GM23338 (cell line): Measurements from ENCODE around the gene KRTAP5-6. TPM values are rescaled to one million over a fixed set of nuclear protein-coding genes. Genes with fewer than 3 reads are reported as not detected.

ENCODE experiments used
- ATAC-seq: fragments of 200-7000 bp; cut with Tn5 transposase; 3 replicates; pipeline ENCODE4 v1.9.1; 2020
- DNase-seq: peaks from one replicate; pipeline ENCODE4 v3.0.0-alpha.2; 2015; ENCODE audit warnings: low spot score
- H2AFZ ChIP-seq: fragments of 200-600 bp; sonication (generic); 2 replicates; pipeline ENCODE4 v1.8.0; 2016; ENCODE audit warnings: antibody characterized with exemption, mild to moderate bottlenecking, moderate library complexity
- H3F3A ChIP-seq: fragments of 200-600 bp; sonication (generic); replicated peaks from 2 replicates; pipeline ENCODE4 v1.8.0; 2017; ENCODE audit warnings: antibody characterized with exemption, mixed run types, low read depth
- H3K27ac ChIP-seq: fragments of 200-600 bp; sonication (generic); 2 replicates; pipeline ENCODE4 v1.6.1; 2016; ENCODE audit warnings: low read depth
- H3K27me3 ChIP-seq: fragments of 200-600 bp; sonication (generic); 2 replicates; pipeline ENCODE4 v1.8.0; 2016; ENCODE audit warnings: mild to moderate bottlenecking, mixed run types, moderate library complexity; ENCODE audit not compliant: insufficient read depth
- H3K36me3 ChIP-seq: fragments of 200-600 bp; sonication (generic); 2 replicates; pipeline ENCODE4 v1.8.0; 2016; ENCODE audit warnings: mild to moderate bottlenecking; ENCODE audit not compliant: insufficient read depth
- H3K4me1 ChIP-seq: fragments of 200-600 bp; sonication (generic); 2 replicates; pipeline ENCODE4 v1.8.0; 2016; ENCODE audit warnings: mild to moderate bottlenecking, moderate library complexity; ENCODE audit not compliant: insufficient read depth
- H3K4me2 ChIP-seq: fragments of 200-600 bp; sonication (generic); 2 replicates; pipeline ENCODE4 v1.7.1; 2017; ENCODE audit warnings: mixed run types
- H3K4me3 ChIP-seq: fragments of 200-600 bp; sonication (generic); 2 replicates; pipeline ENCODE4 v1.6.1; 2016; ENCODE audit warnings: mixed run types
- H3K79me2 ChIP-seq: fragments of 200-600 bp; sonication (generic); replicated peaks from 2 replicates; pipeline ENCODE4 v1.8.0; 2017; ENCODE audit warnings: mild to moderate bottlenecking; ENCODE audit not compliant: insufficient read depth
- H3K9me2 ChIP-seq: fragments of 200-600 bp; sonication (generic); 2 replicates; pipeline ENCODE4 v1.8.0; 2017; ENCODE audit not compliant: insufficient read depth
- H4K20me1 ChIP-seq: fragments of 200-600 bp; sonication (generic); replicated peaks from 2 replicates; pipeline ENCODE4 v1.8.0; 2017; ENCODE audit warnings: mild to moderate bottlenecking; ENCODE audit not compliant: insufficient read depth
- H3K27ac Mint-ChIP-seq: 2 replicates; pipeline ENCODE4 v1.8.0; 2020; ENCODE audit warnings: inconsistent platforms, mild to moderate bottlenecking, moderate library complexity, mixed read lengths
- H3K27me3 Mint-ChIP-seq: 3 replicates; pipeline ENCODE4 v1.8.0; 2022; ENCODE audit warnings: low read depth, mild to moderate bottlenecking, moderate library complexity, mixed read lengths, inconsistent platforms; ENCODE audit not compliant: insufficient read depth, poor library complexity
- H3K36me3 Mint-ChIP-seq: 3 replicates; pipeline ENCODE4 v1.8.0; 2021; ENCODE audit warnings: low read depth, mild to moderate bottlenecking, inconsistent platforms, moderate library complexity, mixed read lengths
- H3K4me1 Mint-ChIP-seq: 3 replicates; pipeline ENCODE4 v1.8.0; 2020; ENCODE audit warnings: mild to moderate bottlenecking, inconsistent platforms, mixed read lengths
- H3K4me3 Mint-ChIP-seq: 3 replicates; pipeline ENCODE4 v1.8.0; 2021; ENCODE audit warnings: moderate library complexity, mild to moderate bottlenecking, inconsistent platforms, mixed read lengths
- H3K9me3 Mint-ChIP-seq: 3 replicates; pipeline ENCODE4 v1.8.0; 2020; ENCODE audit warnings: moderate library complexity, mild to moderate bottlenecking, inconsistent platforms, mixed read lengths
- CREB1 ChIP-seq: fragments of 250-450 bp; sonication (Bioruptor Pico); IDR thresholded peaks from 2 replicates; pipeline ENCODE4 v1.5.0; 2020; ENCODE audit warnings: low read depth, mild to moderate bottlenecking, moderate library complexity
- ETS1 ChIP-seq: IDR thresholded peaks from 2 replicates; pipeline ENCODE4 v1.6.1; 2016; ENCODE audit warnings: antibody characterized with exemption
- EZH2 ChIP-seq: fragments of 200-600 bp; sonication (generic); IDR thresholded peaks from one replicate; pipeline ENCODE4 v1.8.0; 2017; ENCODE audit warnings: antibody characterized with exemption, mild to moderate bottlenecking, low read depth; ENCODE audit not compliant: unreplicated experiment
- EZH2phosphoT487 ChIP-seq: fragments of 200-600 bp; sonication (generic); IDR thresholded peaks from one replicate; pipeline ENCODE4 v1.8.1; 2018; ENCODE audit warnings: antibody characterized with exemption; ENCODE audit not compliant: unreplicated experiment
- JUNB ChIP-seq: IDR thresholded peaks from one replicate; pipeline ENCODE4 v1.6.1; 2016; ENCODE audit warnings: antibody characterized with exemption; ENCODE audit not compliant: unreplicated experiment
- NANOG ChIP-seq: IDR thresholded peaks from 2 replicates; pipeline ENCODE4 v1.6.1; 2016; ENCODE audit warnings: antibody characterized with exemption, borderline replicate concordance
- POLR2AphosphoS5 ChIP-seq: IDR thresholded peaks from 2 replicates; pipeline ENCODE4 v1.6.1; 2016; ENCODE audit warnings: antibody characterized with exemption, low read depth
- STAT1 ChIP-seq: IDR thresholded peaks from one replicate; pipeline ENCODE4 v1.6.1; 2016; ENCODE audit warnings: antibody characterized with exemption; ENCODE audit not compliant: unreplicated experiment
- ZNF114 ChIP-seq: fragments of 250-450 bp; sonication (Bioruptor Pico); IDR thresholded peaks from 2 replicates; pipeline ENCODE4 v1.5.0; 2020; ENCODE audit warnings: mild to moderate bottlenecking, moderate library complexity
- ZNF331 ChIP-seq: fragments of 250-450 bp; sonication (Bioruptor Pico); IDR thresholded peaks from 2 replicates; pipeline ENCODE4 v1.5.0; 2020; ENCODE audit warnings: low read depth, mild to moderate bottlenecking, moderate library complexity
- polyA plus RNA-seq: library from polyadenylated mRNA; unstranded; fragments of >200 nt; fragmentation: Nextera tagmentation; extraction: Ambion mirVana; gene quantifications from 2 replicates; pipeline ENCODE4 v1.2.1, GENCODE V29; 2016
- total RNA-seq: library from RNA; depleted of rRNA; stranded (reverse); fragments of >200 nt; shearing (Covaris generic); gene quantifications from 2 replicates; pipeline ENCODE4 v1.2.3, GENCODE V29; 2014
- TF ChIP-seq, protein P1 (sequence below): fragments of 250-450 bp; sonication (Bioruptor Pico); IDR thresholded peaks from 2 replicates; pipeline ENCODE4 v1.5.0; 2020; ENCODE audit warnings: mild to moderate bottlenecking, moderate library complexity
- TF ChIP-seq, protein P2 (sequence below), 2 experiments: fragments of 200-600 bp in 1 of 2; sonication (generic) in 1 of 2; conservative IDR thresholded peaks; 2 replicates each; pipeline versions ENCODE4 v1.5.1 to v1.6.1; 2016 to 2017; ENCODE audit warnings: antibody characterized with exemption in 2 of 2, low read depth in 2 of 2, mild to moderate bottlenecking in 2 of 2, moderate library complexity in 1 of 2
- TF ChIP-seq, protein P3 (sequence below): IDR thresholded peaks from one replicate; pipeline ENCODE4 v1.6.1; 2018; ENCODE audit warnings: antibody characterized with exemption; ENCODE audit not compliant: unreplicated experiment

Gene KRTAP5-6
- total and polyA plus RNA-seq, 2 experiments from 2014 or later: not detected

GRCh38 chr11:1673446-1674172 lies 23.4 kb upstream of the KRTAP5-6 start:
- TF ChIP-seq JUNB: no peak
- TF ChIP-seq POLR2AphosphoS5: no peak
- TF ChIP-seq, protein P1, sequence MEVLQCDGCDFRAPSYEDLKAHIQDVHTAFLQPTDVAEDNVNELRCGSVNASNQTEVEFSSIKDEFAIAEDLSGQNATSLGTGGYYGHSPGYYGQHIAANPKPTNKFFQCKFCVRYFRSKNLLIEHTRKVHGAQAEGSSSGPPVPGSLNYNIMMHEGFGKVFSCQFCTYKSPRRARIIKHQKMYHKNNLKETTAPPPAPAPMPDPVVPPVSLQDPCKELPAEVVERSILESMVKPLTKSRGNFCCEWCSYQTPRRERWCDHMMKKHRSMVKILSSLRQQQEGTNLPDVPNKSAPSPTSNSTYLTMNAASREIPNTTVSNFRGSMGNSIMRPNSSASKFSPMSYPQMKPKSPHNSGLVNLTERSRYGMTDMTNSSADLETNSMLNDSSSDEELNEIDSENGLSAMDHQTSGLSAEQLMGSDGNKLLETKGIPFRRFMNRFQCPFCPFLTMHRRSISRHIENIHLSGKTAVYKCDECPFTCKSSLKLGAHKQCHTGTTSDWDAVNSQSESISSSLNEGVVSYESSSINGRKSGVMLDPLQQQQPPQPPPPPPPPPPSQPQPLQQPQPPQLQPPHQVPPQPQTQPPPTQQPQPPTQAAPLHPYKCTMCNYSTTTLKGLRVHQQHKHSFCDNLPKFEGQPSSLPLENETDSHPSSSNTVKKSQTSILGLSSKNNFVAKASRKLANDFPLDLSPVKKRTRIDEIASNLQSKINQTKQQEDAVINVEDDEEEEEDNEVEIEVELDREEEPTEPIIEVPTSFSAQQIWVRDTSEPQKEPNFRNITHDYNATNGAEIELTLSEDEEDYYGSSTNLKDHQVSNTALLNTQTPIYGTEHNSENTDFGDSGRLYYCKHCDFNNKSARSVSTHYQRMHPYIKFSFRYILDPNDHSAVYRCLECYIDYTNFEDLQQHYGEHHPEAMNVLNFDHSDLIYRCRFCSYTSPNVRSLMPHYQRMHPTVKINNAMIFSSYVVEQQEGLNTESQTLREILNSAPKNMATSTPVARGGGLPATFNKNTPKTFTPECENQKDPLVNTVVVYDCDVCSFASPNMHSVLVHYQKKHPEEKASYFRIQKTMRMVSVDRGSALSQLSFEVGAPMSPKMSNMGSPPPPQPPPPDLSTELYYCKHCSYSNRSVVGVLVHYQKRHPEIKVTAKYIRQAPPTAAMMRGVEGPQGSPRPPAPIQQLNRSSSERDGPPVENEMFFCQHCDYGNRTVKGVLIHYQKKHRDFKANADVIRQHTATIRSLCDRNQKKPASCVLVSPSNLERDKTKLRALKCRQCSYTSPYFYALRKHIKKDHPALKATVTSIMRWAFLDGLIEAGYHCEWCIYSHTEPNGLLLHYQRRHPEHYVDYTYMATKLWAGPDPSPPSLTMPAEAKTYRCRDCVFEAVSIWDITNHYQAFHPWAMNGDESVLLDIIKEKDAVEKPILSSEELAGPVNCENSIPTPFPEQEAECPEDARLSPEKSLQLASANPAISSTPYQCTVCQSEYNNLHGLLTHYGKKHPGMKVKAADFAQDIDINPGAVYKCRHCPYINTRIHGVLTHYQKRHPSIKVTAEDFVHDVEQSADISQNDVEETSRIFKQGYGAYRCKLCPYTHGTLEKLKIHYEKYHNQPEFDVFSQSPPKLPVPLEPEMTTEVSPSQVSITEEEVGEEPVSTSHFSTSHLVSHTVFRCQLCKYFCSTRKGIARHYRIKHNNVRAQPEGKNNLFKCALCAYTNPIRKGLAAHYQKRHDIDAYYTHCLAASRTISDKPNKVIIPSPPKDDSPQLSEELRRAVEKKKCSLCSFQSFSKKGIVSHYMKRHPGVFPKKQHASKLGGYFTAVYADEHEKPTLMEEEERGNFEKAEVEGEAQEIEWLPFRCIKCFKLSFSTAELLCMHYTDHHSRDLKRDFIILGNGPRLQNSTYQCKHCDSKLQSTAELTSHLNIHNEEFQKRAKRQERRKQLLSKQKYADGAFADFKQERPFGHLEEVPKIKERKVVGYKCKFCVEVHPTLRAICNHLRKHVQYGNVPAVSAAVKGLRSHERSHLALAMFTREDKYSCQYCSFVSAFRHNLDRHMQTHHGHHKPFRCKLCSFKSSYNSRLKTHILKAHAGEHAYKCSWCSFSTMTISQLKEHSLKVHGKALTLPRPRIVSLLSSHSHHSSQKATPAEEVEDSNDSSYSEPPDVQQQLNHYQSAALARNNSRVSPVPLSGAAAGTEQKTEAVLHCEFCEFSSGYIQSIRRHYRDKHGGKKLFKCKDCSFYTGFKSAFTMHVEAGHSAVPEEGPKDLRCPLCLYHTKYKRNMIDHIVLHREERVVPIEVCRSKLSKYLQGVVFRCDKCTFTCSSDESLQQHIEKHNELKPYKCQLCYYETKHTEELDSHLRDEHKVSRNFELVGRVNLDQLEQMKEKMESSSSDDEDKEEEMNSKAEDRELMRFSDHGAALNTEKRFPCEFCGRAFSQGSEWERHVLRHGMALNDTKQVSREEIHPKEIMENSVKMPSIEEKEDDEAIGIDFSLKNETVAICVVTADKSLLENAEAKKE (CRISPR knock-in tag): no peak
- TF ChIP-seq, protein P2, sequence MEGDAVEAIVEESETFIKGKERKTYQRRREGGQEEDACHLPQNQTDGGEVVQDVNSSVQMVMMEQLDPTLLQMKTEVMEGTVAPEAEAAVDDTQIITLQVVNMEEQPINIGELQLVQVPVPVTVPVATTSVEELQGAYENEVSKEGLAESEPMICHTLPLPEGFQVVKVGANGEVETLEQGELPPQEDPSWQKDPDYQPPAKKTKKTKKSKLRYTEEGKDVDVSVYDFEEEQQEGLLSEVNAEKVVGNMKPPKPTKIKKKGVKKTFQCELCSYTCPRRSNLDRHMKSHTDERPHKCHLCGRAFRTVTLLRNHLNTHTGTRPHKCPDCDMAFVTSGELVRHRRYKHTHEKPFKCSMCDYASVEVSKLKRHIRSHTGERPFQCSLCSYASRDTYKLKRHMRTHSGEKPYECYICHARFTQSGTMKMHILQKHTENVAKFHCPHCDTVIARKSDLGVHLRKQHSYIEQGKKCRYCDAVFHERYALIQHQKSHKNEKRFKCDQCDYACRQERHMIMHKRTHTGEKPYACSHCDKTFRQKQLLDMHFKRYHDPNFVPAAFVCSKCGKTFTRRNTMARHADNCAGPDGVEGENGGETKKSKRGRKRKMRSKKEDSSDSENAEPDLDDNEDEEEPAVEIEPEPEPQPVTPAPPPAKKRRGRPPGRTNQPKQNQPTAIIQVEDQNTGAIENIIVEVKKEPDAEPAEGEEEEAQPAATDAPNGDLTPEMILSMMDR (conservative IDR thresholded peaks at IDR 0.05; ENCODE audit: low read depth in 2 of 2): no peak
- TF ChIP-seq, protein P3, sequence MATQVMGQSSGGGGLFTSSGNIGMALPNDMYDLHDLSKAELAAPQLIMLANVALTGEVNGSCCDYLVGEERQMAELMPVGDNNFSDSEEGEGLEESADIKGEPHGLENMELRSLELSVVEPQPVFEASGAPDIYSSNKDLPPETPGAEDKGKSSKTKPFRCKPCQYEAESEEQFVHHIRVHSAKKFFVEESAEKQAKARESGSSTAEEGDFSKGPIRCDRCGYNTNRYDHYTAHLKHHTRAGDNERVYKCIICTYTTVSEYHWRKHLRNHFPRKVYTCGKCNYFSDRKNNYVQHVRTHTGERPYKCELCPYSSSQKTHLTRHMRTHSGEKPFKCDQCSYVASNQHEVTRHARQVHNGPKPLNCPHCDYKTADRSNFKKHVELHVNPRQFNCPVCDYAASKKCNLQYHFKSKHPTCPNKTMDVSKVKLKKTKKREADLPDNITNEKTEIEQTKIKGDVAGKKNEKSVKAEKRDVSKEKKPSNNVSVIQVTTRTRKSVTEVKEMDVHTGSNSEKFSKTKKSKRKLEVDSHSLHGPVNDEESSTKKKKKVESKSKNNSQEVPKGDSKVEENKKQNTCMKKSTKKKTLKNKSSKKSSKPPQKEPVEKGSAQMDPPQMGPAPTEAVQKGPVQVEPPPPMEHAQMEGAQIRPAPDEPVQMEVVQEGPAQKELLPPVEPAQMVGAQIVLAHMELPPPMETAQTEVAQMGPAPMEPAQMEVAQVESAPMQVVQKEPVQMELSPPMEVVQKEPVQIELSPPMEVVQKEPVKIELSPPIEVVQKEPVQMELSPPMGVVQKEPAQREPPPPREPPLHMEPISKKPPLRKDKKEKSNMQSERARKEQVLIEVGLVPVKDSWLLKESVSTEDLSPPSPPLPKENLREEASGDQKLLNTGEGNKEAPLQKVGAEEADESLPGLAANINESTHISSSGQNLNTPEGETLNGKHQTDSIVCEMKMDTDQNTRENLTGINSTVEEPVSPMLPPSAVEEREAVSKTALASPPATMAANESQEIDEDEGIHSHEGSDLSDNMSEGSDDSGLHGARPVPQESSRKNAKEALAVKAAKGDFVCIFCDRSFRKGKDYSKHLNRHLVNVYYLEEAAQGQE: no peak
- no peak for TF ChIP-seq EZH2
- TF ChIP-seq ZNF331 (CRISPR knock-in tag): no peak
- TF ChIP-seq ZNF114 (CRISPR knock-in tag): no peak
- TF ChIP-seq STAT1: no peak
- no peak for TF ChIP-seq EZH2phosphoT487
- TF ChIP-seq NANOG: no peak
- no peak for TF ChIP-seq CREB1 (CRISPR knock-in tag)
- no peak for TF ChIP-seq ETS1
- ATAC-seq (no peak), DNase-seq (no peak)
- H3K4me1 Mint-ChIP-seq: no peaks in the 10 kb centered on the region
- no peaks in the 10 kb centered on the region for H4K20me1 ChIP-seq
- H3K9me3 Mint-ChIP-seq: no peaks in the 10 kb centered on the region
- H3F3A ChIP-seq: no peaks in the 10 kb centered on the region
- H3K4me1 ChIP-seq: no peaks in the 10 kb centered on the region
- no peak overlapping the region for H3K4me3 ChIP-seq
- no peaks in the 10 kb centered on the region for H3K9me2 ChIP-seq
- no peak overlapping the region for H3K4me2 ChIP-seq
- no peak overlapping the region for H3K27ac ChIP-seq
- no peak overlapping the region for H3K4me3 Mint-ChIP-seq
- H3K79me2 ChIP-seq: no peaks in the 10 kb centered on the region
- no peaks in the 10 kb centered on the region for H3K36me3 Mint-ChIP-seq
- H3K27me3 ChIP-seq: no peaks in the 10 kb centered on the region
- H2AFZ ChIP-seq: no peak overlapping the region
- H3K27ac Mint-ChIP-seq: no peak overlapping the region
- no peaks in the 10 kb centered on the region for H3K36me3 ChIP-seq
- peaks cover 16% of the 10 kb centered on the region for H3K27me3 Mint-ChIP-seq
